ENCODE data around the gene PTPRN2.

Gene PTPRN2

GRCh38 chr7:157805713-157806112 is 781.9 kb downstream of the PTPRN2 start:
- H3K36me3 ChIP-seq (ENCODE audit: control insufficient read depth in 5 of 5, insufficient read depth in 5 of 5, low read length in 5 of 5): no peaks in the 10 kb centered on the region
- H3K9ac ChIP-seq (ENCODE audit: low read length in 5 of 5): no peak overlapping the region
- H3K9me3 ChIP-seq (ENCODE audit: control insufficient read depth in 5 of 5, low read length in 5 of 5): peaks cover 0 to 17% (median 14%) of the 10 kb centered on the region in 5 donors
- peaks cover 4 to 12% (median 7%) of the 10 kb centered on the region in 5 donors for H3K27me3 ChIP-seq (ENCODE audit: control insufficient read depth in 5 of 5, insufficient read depth in 4 of 5, low read length in 5 of 5)
- H3K4me1 ChIP-seq (ENCODE audit: control insufficient read depth in 5 of 5, insufficient read depth in 5 of 5, low read length in 5 of 5): no peaks in the 10 kb centered on the region
- no peak overlapping the region for H3K4me3 ChIP-seq (ENCODE audit: low read depth in 1 of 5, low read length in 5 of 5)
- H3K27ac ChIP-seq (ENCODE audit: low read depth, low read length): no peak overlapping the region

DNA sequence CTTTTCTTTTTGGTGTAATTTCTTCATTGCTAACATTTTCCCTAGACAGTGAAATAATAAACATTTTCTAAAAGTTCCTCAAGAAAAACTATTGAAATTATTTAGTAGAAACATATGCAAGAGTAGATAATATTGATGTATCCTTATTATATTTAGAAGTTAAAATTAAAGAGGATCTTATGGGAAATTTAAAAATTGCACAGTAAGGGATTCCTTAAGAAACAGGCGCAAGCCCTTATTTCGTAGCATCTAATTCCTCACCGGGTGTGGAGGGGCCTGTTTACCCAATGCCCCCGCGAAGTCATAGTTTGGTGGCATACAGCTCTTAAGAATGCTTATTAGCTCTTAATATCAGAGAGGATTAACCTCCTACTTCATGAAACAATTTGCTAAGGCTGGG is 783.7 kb downstream of the PTPRN2 start:
- Histone ChIP-seq H3K9ac (ENCODE audit: low read length in 5 of 5) (no peak overlapping the region), H3K4me1 (ENCODE audit: control insufficient read depth in 5 of 5, insufficient read depth in 5 of 5, low read length in 5 of 5) (no peaks in the 10 kb centered on the region), H3K9me3 (ENCODE audit: control insufficient read depth in 5 of 5, low read length in 5 of 5) (peaks cover 0 to 17% (median 8%) of the 10 kb centered on the region in 5 donors), H3K27me3 (ENCODE audit: control insufficient read depth in 5 of 5, insufficient read depth in 4 of 5, low read length in 5 of 5) (peaks cover 4 to 17% (median 7%) of the 10 kb centered on the region in 5 donors), H3K27ac (ENCODE audit: low read depth, low read length) (no peak overlapping the region), H3K4me3 (ENCODE audit: low read depth in 1 of 5, low read length in 5 of 5) (no peak overlapping the region), H3K36me3 (ENCODE audit: control insufficient read depth in 5 of 5, insufficient read depth in 5 of 5, low read length in 5 of 5) (no peaks in the 10 kb centered on the region)

DNA sequence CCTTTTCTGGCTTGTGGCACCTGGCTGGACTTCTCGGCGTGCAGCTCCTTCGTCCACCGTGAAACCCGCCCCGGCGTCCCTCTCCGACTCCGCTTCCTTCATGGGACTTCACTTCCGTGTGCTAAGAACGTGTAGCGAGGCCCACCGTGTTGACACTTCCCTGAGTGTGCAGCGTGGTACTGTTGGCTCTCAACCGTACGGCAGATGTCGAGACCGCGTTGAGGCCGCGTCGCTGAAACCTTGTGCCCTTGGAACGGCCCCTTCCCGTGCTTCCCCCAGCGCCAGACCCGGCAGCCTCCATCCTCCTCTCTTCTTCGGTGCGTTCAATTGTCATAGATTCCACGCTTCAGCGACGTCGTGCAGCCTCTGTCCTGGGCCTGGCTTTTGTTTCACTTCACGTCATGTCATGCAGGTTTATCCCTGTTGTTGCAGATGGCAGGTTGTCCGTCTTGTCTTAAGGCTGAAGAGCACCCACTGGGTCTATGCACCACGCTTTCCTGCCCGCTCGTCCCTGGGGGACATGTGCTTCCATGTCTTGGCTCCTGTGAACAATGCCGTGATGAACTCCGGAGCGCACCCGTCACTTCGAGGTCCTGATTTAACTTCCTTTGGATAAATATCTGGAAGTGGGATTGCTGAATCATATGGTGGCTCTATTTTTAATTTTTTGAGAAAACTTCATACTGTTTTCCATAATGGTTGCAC is 785.5 kb downstream of the PTPRN2 start:
- Histone ChIP-seq H3K9ac (ENCODE audit: low read length in 5 of 5) (no peak overlapping the region), H3K4me1 (ENCODE audit: control insufficient read depth in 5 of 5, insufficient read depth in 5 of 5, low read length in 5 of 5) (no peaks in the 10 kb centered on the region), H3K36me3 (ENCODE audit: control insufficient read depth in 5 of 5, insufficient read depth in 5 of 5, low read length in 5 of 5) (no peaks in the 10 kb centered on the region), H3K27ac (ENCODE audit: low read depth, low read length) (no peak overlapping the region), H3K27me3 (ENCODE audit: control insufficient read depth in 5 of 5, insufficient read depth in 4 of 5, low read length in 5 of 5) (peaks cover 0 to 12% (median 3%) of the 10 kb centered on the region in 5 donors), H3K4me3 (ENCODE audit: low read depth in 1 of 5, low read length in 5 of 5) (no peak overlapping the region), H3K9me3 (ENCODE audit: control insufficient read depth in 5 of 5, low read length in 5 of 5) (peaks cover 0 to 11% (median 8%) of the 10 kb centered on the region in 5 donors)

GRCh38 chr7:157801113-157801512 is 786.5 kb downstream of the PTPRN2 start:
- Histone ChIP-seq H3K36me3 (ENCODE audit: control insufficient read depth in 5 of 5, insufficient read depth in 5 of 5, low read length in 5 of 5) (no peaks in the 10 kb centered on the region), H3K27ac (ENCODE audit: low read depth, low read length) (no peak overlapping the region), H3K4me3 (ENCODE audit: low read depth in 1 of 5, low read length in 5 of 5) (no peak overlapping the region), H3K9ac (ENCODE audit: low read length in 5 of 5) (no peak overlapping the region), H3K9me3 (ENCODE audit: control insufficient read depth in 5 of 5, low read length in 5 of 5) (peaks cover 0 to 11% (median 8%) of the 10 kb centered on the region in 5 donors), H3K4me1 (ENCODE audit: control insufficient read depth in 5 of 5, insufficient read depth in 5 of 5, low read length in 5 of 5) (no peaks in the 10 kb centered on the region), H3K27me3 (ENCODE audit: control insufficient read depth in 5 of 5, insufficient read depth in 4 of 5, low read length in 5 of 5) (peaks cover 0 to 11% (median 0%) of the 10 kb centered on the region in 5 donors)

DNA sequence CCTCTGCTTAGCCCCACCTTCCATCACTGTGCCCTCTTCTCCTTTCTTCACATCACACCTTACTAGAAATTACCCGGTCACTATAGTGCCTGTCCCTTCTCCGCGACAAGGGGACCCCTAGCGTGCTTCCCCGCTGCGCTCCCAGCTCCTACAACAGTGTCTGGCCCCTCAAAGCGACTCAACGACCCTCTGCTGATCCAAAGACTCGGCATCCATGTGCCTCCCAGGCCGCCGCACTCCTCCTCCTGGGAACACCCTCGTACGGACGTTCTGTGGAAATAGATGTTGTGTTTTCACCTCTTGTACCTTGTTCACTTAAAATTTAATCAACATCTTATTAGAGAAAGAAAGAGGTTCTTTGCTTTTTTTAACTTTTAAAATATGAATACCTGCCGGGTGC is 787.3 kb downstream of the PTPRN2 start:
- Histone ChIP-seq H3K36me3 (ENCODE audit: control insufficient read depth in 5 of 5, insufficient read depth in 5 of 5, low read length in 5 of 5) (no peaks in the 10 kb centered on the region), H3K4me3 (ENCODE audit: low read depth in 1 of 5, low read length in 5 of 5) (no peak overlapping the region), H3K9ac (ENCODE audit: low read length in 5 of 5) (no peak overlapping the region), H3K27me3 (ENCODE audit: control insufficient read depth in 5 of 5, insufficient read depth in 4 of 5, low read length in 5 of 5) (peaks cover 0 to 13% (median 0%) of the 10 kb centered on the region in 5 donors), H3K9me3 (ENCODE audit: control insufficient read depth in 5 of 5, low read length in 5 of 5) (peaks cover 0 to 11% (median 8%) of the 10 kb centered on the region in 5 donors), H3K27ac (ENCODE audit: low read depth, low read length) (no peak overlapping the region), H3K4me1 (ENCODE audit: control insufficient read depth in 5 of 5, insufficient read depth in 5 of 5, low read length in 5 of 5) (no peaks in the 10 kb centered on the region)

DNA sequence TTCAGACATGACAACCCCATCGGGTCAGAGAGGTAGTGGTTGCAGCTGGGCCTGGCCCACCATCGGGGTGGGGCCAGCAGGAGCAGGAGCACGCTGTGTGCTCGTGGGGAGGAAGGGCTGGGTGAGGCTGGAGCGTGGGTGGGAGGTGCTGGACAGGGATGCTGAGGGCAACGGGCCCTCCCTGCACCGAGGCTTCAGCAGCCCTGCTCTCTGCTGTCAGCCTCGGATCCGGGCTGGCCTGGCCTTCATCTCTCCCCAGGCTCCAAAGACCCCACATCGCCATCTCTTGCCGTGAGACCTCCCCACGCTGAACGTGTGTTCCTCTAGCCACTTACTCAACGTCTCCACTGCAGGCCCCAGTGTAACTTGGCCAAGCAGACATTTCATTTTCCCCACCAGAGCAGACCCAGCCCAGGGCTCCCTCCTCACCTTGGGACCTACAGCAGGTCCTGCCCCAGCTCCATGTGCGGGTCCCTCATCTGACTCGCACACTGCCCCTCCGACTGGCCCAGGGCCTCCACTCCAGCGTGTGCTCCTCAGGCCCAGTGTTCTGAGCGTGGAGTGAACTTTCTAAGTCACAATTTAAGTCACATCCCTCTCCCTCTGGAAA is 788.4 kb downstream of the PTPRN2 start:
- H3K36me3 ChIP-seq (ENCODE audit: control insufficient read depth in 5 of 5, insufficient read depth in 5 of 5, low read length in 5 of 5): no peaks in the 10 kb centered on the region
- H3K4me1 ChIP-seq (ENCODE audit: control insufficient read depth in 5 of 5, insufficient read depth in 5 of 5, low read length in 5 of 5): no peaks in the 10 kb centered on the region
- H3K9me3 ChIP-seq (ENCODE audit: control insufficient read depth in 5 of 5, low read length in 5 of 5): peaks cover 0 to 11% (median 8%) of the 10 kb centered on the region in 5 donors
- peaks cover 0 to 9% (median 0%) of the 10 kb centered on the region in 5 donors for H3K27me3 ChIP-seq (ENCODE audit: control insufficient read depth in 5 of 5, insufficient read depth in 4 of 5, low read length in 5 of 5)
- H3K4me3 ChIP-seq (ENCODE audit: low read depth in 1 of 5, low read length in 5 of 5): no peak overlapping the region
- H3K27ac ChIP-seq (ENCODE audit: low read depth, low read length): no peak overlapping the region
- no peak overlapping the region for H3K9ac ChIP-seq (ENCODE audit: low read length in 5 of 5)

DNA sequence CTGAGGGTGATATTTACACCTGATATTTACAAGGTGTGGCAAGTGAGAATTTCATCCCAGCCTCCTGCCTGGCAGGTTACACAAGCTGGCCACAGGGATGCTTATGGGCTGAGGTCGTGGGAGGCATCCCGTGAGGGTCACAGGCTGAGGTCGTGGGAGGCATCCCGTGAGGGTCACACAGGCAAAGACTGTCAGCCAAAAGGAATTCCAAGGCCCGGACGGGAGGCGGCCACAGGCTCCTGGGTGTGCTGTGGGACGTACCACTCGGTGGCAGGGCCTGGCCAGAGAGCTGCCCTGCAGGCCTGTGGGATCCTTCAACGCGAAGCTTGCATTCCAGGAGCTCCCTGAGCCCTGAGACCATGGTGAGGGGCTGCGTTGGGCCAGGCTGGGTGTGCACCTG is 790.3 kb downstream of the PTPRN2 start:
- Histone ChIP-seq H3K27me3 (ENCODE audit: control insufficient read depth in 5 of 5, insufficient read depth in 4 of 5, low read length in 5 of 5) (peaks cover 0 to 10% (median 0%) of the 10 kb centered on the region in 5 donors), H3K4me3 (ENCODE audit: low read depth in 1 of 5, low read length in 5 of 5) (no peak overlapping the region), H3K9ac (ENCODE audit: low read length in 5 of 5) (no peak overlapping the region), H3K36me3 (ENCODE audit: control insufficient read depth in 5 of 5, insufficient read depth in 5 of 5, low read length in 5 of 5) (no peaks in the 10 kb centered on the region), H3K4me1 (ENCODE audit: control insufficient read depth in 5 of 5, insufficient read depth in 5 of 5, low read length in 5 of 5) (no peaks in the 10 kb centered on the region), H3K9me3 (ENCODE audit: control insufficient read depth in 5 of 5, low read length in 5 of 5) (peaks cover 0 to 5% (median 4%) of the 10 kb centered on the region in 5 donors), H3K27ac (ENCODE audit: low read depth, low read length) (no peak overlapping the region)

GRCh38 chr7:157796846-157797245 is 790.8 kb downstream of the PTPRN2 start:
- Histone ChIP-seq H3K4me1 (ENCODE audit: control insufficient read depth in 5 of 5, insufficient read depth in 5 of 5, low read length in 5 of 5) (no peaks in the 10 kb centered on the region), H3K4me3 (ENCODE audit: low read depth in 1 of 5, low read length in 5 of 5) (no peak overlapping the region), H3K27ac (ENCODE audit: low read depth, low read length) (no peak overlapping the region)

GRCh38 chr7:157795643-157796042 is 792.0 kb downstream of the PTPRN2 start:
- H3K9me3 ChIP-seq (ENCODE audit: control insufficient read depth in 5 of 5, low read length in 5 of 5): no peaks in the 10 kb centered on the region
- peaks cover 0 to 12% (median 0%) of the 10 kb centered on the region in 5 donors for H3K27me3 ChIP-seq (ENCODE audit: control insufficient read depth in 5 of 5, insufficient read depth in 4 of 5, low read length in 5 of 5)
- H3K36me3 ChIP-seq (ENCODE audit: control insufficient read depth in 5 of 5, insufficient read depth in 5 of 5, low read length in 5 of 5): no peaks in the 10 kb centered on the region
- H3K27ac ChIP-seq (ENCODE audit: low read depth, low read length): no peak overlapping the region
- no peaks in the 10 kb centered on the region for H3K4me1 ChIP-seq (ENCODE audit: control insufficient read depth in 5 of 5, insufficient read depth in 5 of 5, low read length in 5 of 5)
- no peak overlapping the region for H3K9ac ChIP-seq (ENCODE audit: low read length in 5 of 5)
- no peak overlapping the region for H3K4me3 ChIP-seq (ENCODE audit: low read depth in 1 of 5, low read length in 5 of 5)

More at GRCh38 chr7:157796846-157797245, 790.8 kb downstream of the PTPRN2 start:
- peaks cover 0 to 2% (median 0%) of the 10 kb centered on the region in 5 donors for H3K9me3 ChIP-seq (ENCODE audit: control insufficient read depth in 5 of 5, low read length in 5 of 5)
- peaks cover 0 to 12% (median 0%) of the 10 kb centered on the region in 5 donors for H3K27me3 ChIP-seq (ENCODE audit: control insufficient read depth in 5 of 5, insufficient read depth in 4 of 5, low read length in 5 of 5)
- no peak overlapping the region for H3K9ac ChIP-seq (ENCODE audit: low read length in 5 of 5)
- H3K36me3 ChIP-seq (ENCODE audit: control insufficient read depth in 5 of 5, insufficient read depth in 5 of 5, low read length in 5 of 5): no peaks in the 10 kb centered on the region

GRCh38 chr7:157795199-157795598 is 792.4 kb downstream of the PTPRN2 start:
- no peak overlapping the region for H3K27ac ChIP-seq (ENCODE audit: low read depth, low read length)
- no peak overlapping the region for H3K4me3 ChIP-seq (ENCODE audit: low read depth in 1 of 5, low read length in 5 of 5)
- H3K27me3 ChIP-seq (ENCODE audit: control insufficient read depth in 5 of 5, insufficient read depth in 4 of 5, low read length in 5 of 5): peaks cover 0 to 12% (median 0%) of the 10 kb centered on the region in 5 donors
- H3K9ac ChIP-seq (ENCODE audit: low read length in 5 of 5): no peak overlapping the region
- no peaks in the 10 kb centered on the region for H3K4me1 ChIP-seq (ENCODE audit: control insufficient read depth in 5 of 5, insufficient read depth in 5 of 5, low read length in 5 of 5)
- H3K36me3 ChIP-seq (ENCODE audit: control insufficient read depth in 5 of 5, insufficient read depth in 5 of 5, low read length in 5 of 5): no peaks in the 10 kb centered on the region
- H3K9me3 ChIP-seq (ENCODE audit: control insufficient read depth in 5 of 5, low read length in 5 of 5): no peaks in the 10 kb centered on the region
